Pancreas (tissue), 10 donors: Measurements from ENCODE around the gene LAMB1. TPM values are rescaled to one million over a fixed set of nuclear protein-coding genes. Genes with fewer than 3 reads are reported as not detected.
A peak's percentile ranks its signal among the peaks of the same experiment; 100 is the strongest.

ENCODE experiments used
- ATAC-seq, 4 donors: fragments of 200-7000 bp; cut with Tn5 transposase; one replicate each; pipeline versions ENCODE4 v1.8.0 to v1.9.1; 2020; ENCODE audit warnings: mild to moderate bottlenecking in 4 of 4, moderate library complexity in 4 of 4
- DNase-seq, 6 donors: peaks; one replicate each; pipeline ENCODE4 v3.0.0-alpha.2; 2020
- FAIRE-seq: peaks from 2 replicates; lab custom pipeline; 2012; peaks lifted over from hg19 to GRCh38; lab: Jason Lieb, UNC
- H3K27ac ChIP-seq, 4 donors: fragments of 200-600 bp; sonication (generic); 1 replicate in 3 of 4; 2 replicates in 1 of 4; pipeline versions ENCODE4 v1.5.0 to v1.8.0; 2020
- H3K27me3 ChIP-seq, 4 donors: fragments of 200-600 bp; one replicate each; pipeline ENCODE4 v1.8.0; 2021
- H3K36me3 ChIP-seq, 3 donors: fragments of 200-600 bp; sonication (generic) in 1 of 3; one replicate each; pipeline versions ENCODE4 v1.5.0 to v1.8.0; 2020 to 2021
- H3K4me1 ChIP-seq, 3 donors: fragments of 200-600 bp; one replicate each; pipeline ENCODE4 v1.8.0; 2021
- H3K4me3 ChIP-seq, 4 donors: fragments of 200-600 bp; sonication (generic) in 2 of 4; one replicate each; pipeline versions ENCODE4 v1.5.0 to v1.8.0; 2020 to 2021
- H3K9me3 ChIP-seq, 4 donors: fragments of 200-600 bp; one replicate each; pipeline ENCODE4 v1.8.0; 2021
- CTCF ChIP-seq, 4 donors: fragments of 200-600 bp; sonication (generic) in 3 of 4; IDR thresholded peaks; one replicate each; pipeline versions ENCODE4 v1.5.0 to v1.8.0; 2021; ENCODE audit warnings: antibody characterized with exemption in 4 of 4
- WGBS, 2 donors: extraction: QIAGEN DNeasy Blood & Tissue Kit; methylation state at CpG; one replicate each; pipeline ENCODE4 v1.1.7; 2013; 5-methylcytosine and 5-hydroxymethylcytosine counted together
- intact Hi-C, 3 donors: fragments of 100-400 bp; cut with DNase I; formaldehyde crosslinking; loops; one replicate each; pipeline versions ENCODE4 v1.11.1 to v1.14.2; 2022
- polyA plus RNA-seq, 2 donors: library from polyadenylated mRNA; stranded (reverse); fragments of 200-250 nt; gene quantifications; one replicate each; pipeline ENCODE4 v1.2.3, GENCODE V29; 2013
- total RNA-seq, 6 donors: library from RNA; stranded (reverse); fragmentation: NEBNext Ultra II Directional in 4 of 6; extraction: Animal tissue kit (Norgen Biotek cat#: 25700) in 4 of 6; gene quantifications; one replicate each; pipeline versions ENCODE4 v1.2.1 to v1.2.4, GENCODE V29; 2021 to 2023
- donor health status: healthy with polysubstance abuse.
- donor health status: DM: no; HTN: no; CAD: no; lungs with moderate emphysema.
- donor health status: DM: no; HTN: no; CAD: no.
- donor health status: control.
- donor health status: control.
- donor health status: Bipolar disorder and iron deficiency.
- donor health status: DM: yes; HTN: yes; CAD: no.
- donor health status: DM: no; HTN: no; CAD: no.
- donor health status: DM: no; HTN: no; CAD: no.
- donor health status: DM: yes; HTN: yes; CAD: no.

Gene LAMB1
- total and polyA plus RNA-seq, 8 donors = 25.5 to 169 (median 106) TPM

- TF ChIP-seq CTCF (IDR thresholded peaks at IDR 0.05) = no peak
- WGBS, 2 donors = 90 to 91% methylated on average over 8 of the region's 8 CpGs
- Histone ChIP-seq H3K36me3 (peaks cover 0 to 26% (median 25%) of the 10 kb centered on the region in 3 donors), H3K4me1 (peaks cover 0 to 8% (median 4%) of the 10 kb centered on the region in 3 donors), H3K27ac (no peak overlapping the region), H3K9me3 (no peaks in the 10 kb centered on the region), H3K4me3 (no peak overlapping the region), H3K27me3 (no peaks in the 10 kb centered on the region)
- intact Hi-C loops = no loop called here
- FAIRE-seq (no peak), ATAC-seq (peak in 1 of 4 donors; percentile 8), DNase-seq (no peak)
Observed at GRCh38 chr7:107972941-107973376, 30.0 kb downstream of the LAMB1 start.

GRCh38 chr7:107972075-107972482, 30.9 kb downstream of the LAMB1 start:
- WGBS, 2 donors = 21 to 25% methylated on average over 4 of the region's 4 CpGs
- intact Hi-C loops = no loop called here
- H3K4me1 ChIP-seq = peaks cover 1 to 13% (median 6%) of the 10 kb centered on the region in 3 donors
- no peak overlapping the region for H3K4me3 ChIP-seq
- H3K27ac ChIP-seq = peak overlapping the region in 1 of 4 donors; percentile 26
- no peak for TF ChIP-seq CTCF (IDR thresholded peaks at IDR 0.05)
- FAIRE-seq = no peak
- peaks cover 0 to 17% (median 17%) of the 10 kb centered on the region in 3 donors for H3K36me3 ChIP-seq
- no peaks in the 10 kb centered on the region for H3K9me3 ChIP-seq
- DNase-seq = peak in 2 of 6 donors; percentile 21 to 54
- no peaks in the 10 kb centered on the region for H3K27me3 ChIP-seq
- ATAC-seq = peak; percentile 59 to 74 (median 70)

DNA sequence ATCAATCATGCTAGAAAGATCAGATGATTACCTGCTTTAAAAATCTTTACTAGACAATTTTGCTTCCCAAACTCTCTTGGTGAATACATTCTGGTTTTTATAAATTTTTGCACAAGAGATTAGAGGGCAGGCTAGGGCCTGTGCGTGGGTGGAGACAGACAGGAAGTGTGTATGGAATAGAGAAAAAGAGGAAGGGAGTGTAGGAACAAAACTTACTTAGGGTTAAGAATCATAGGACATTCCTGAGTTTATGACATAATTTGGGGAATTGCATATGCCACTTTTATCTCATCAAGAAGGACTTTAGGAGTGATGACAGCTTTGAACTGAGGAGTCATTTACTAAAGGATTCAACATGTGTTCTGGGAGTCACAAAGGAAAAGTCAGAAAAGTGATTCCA, 31.3 kb downstream of the LAMB1 start:
- no peak for TF ChIP-seq CTCF (IDR thresholded peaks at IDR 0.05)

DNA sequence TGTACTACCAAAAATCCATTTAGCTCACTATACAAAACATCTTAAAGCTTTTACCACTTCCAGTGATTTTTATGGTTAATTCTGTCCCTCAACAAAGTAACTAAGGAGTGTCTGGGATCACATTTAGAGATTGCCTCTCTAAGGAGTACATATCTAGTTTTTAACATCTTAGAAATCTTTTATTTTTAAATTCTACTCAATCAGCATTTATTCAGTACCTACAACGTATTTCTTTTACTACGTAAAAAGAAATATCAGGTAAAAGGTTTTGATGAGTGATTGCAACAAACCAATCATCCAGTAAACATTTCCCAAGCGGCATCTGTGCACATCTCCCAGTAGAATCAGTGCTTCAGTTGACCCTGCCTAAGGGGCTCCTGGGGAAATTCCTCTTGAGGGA, 31.9 kb downstream of the LAMB1 start:
- WGBS, 2 donors = 95 to 97% methylated on average over 3 of the region's 3 CpGs
- peaks cover 4 to 14% (median 10%) of the 10 kb centered on the region in 3 donors for H3K4me1 ChIP-seq
- TF ChIP-seq CTCF (IDR thresholded peaks at IDR 0.05) = no peak
- no peaks in the 10 kb centered on the region for H3K27me3 ChIP-seq
- no peak for ATAC-seq
- intact Hi-C loops = no loop called here
- no peak overlapping the region for H3K27ac ChIP-seq
- FAIRE-seq = no peak
- peaks cover 0 to 17% (median 13%) of the 10 kb centered on the region in 3 donors for H3K36me3 ChIP-seq
- no peak overlapping the region for H3K4me3 ChIP-seq
- no peak for DNase-seq
- H3K9me3 ChIP-seq = no peaks in the 10 kb centered on the region

More for the DNA sequence above, 31.3 kb downstream of the LAMB1 start:
- DNase-seq = no peak
- WGBS, 2 donors = 81 to 82% methylated on average over 1 of the region's 1 CpG
- H3K36me3 ChIP-seq = peaks cover 0 to 17% (median 17%) of the 10 kb centered on the region in 3 donors
- no peak for FAIRE-seq
- no peaks in the 10 kb centered on the region for H3K9me3 ChIP-seq
- intact Hi-C loops = no loop called here
- H3K27me3 ChIP-seq = no peaks in the 10 kb centered on the region
- H3K4me3 ChIP-seq = no peak overlapping the region
- ATAC-seq = peak; percentile 12 to 52 (median 26)
- peak overlapping the region in 1 of 4 donors; percentile 26 for H3K27ac ChIP-seq
- H3K4me1 ChIP-seq = peaks cover 4 to 14% (median 10%) of the 10 kb centered on the region in 3 donors

DNA sequence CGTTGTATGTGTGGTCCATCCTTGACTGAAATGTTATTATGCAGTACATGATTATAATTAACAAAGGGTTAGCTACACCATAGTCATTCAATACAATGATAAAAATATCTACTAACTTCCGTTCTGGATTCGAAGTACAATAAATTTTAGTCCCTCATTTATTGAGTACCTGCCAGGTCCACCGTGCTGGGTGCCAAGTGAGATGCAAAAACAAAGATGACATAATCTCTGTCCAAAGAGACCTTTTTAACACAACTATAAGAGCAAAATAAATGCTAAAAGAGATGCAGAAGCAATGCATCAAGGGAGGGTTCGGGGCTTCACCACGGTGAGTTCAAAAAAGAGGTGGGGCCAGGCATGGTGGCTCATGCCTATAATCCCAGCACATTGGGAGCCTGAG, 33.1 kb downstream of the LAMB1 start:
- ATAC-seq (no peak), FAIRE-seq (no peak), DNase-seq (no peak)
- H3K27me3 ChIP-seq = no peaks in the 10 kb centered on the region
- no peak overlapping the region for H3K4me3 ChIP-seq
- H3K36me3 ChIP-seq = peaks cover 0 to 10% (median 5%) of the 10 kb centered on the region in 3 donors
- peaks cover 4 to 14% (median 10%) of the 10 kb centered on the region in 3 donors for H3K4me1 ChIP-seq
- 65 to 67% methylated on average over 6 of the region's 6 CpGs for WGBS, 2 donors
- intact Hi-C loops = no loop called here
- H3K27ac ChIP-seq = no peak overlapping the region
- H3K9me3 ChIP-seq = no peaks in the 10 kb centered on the region
- no peak for TF ChIP-seq CTCF (IDR thresholded peaks at IDR 0.05)
